HG02678 (cell line): ENCODE measurements around the gene FMNL2.

Source experiments
- ATAC-seq: cut with Tn5 transposase; IDR thresholded peaks from one replicate; pipeline ENCODE4 v1.9.1; 2021; ENCODE audit warnings: mild to moderate bottlenecking, moderate library complexity; ENCODE audit not compliant: unreplicated experiment

Gene FMNL2

GRCh38 chr2:152489364-152489763, 154.4 kb downstream of the FMNL2 start:
- no peak for ATAC-seq

- no peak for ATAC-seq
These were observed 155.9 kb downstream of the FMNL2 start for GRCh38 chr2:152490686-152491455.

- no peak for ATAC-seq
These were observed 157.2 kb downstream of the FMNL2 start for GRCh38 chr2:152492131-152492530.

GRCh38 chr2:152492911-152493310, 157.9 kb downstream of the FMNL2 start:
- ATAC-seq: no peak

GRCh38 chr2:152493417-152493816, 158.4 kb downstream of the FMNL2 start:
- no peak for ATAC-seq

GRCh38 chr2:152493945-152494528, 159.1 kb downstream of the FMNL2 start:
- no peak for ATAC-seq

- ATAC-seq: no peak
These were observed 161.4 kb downstream of the FMNL2 start for GRCh38 chr2:152496371-152496770.

GRCh38 chr2:152497481-152498052, 162.6 kb downstream of the FMNL2 start:
- no peak for ATAC-seq

- ATAC-seq: no peak
These were observed 164.4 kb downstream of the FMNL2 start for GRCh38 chr2:152499331-152499816.

- peak; percentile 50 for ATAC-seq
These were observed 165.1 kb downstream of the FMNL2 start for GRCh38 chr2:152499896-152500735.

GRCh38 chr2:152500772-152501171, 165.8 kb downstream of the FMNL2 start:
- ATAC-seq: no peak

GRCh38 chr2:152501666-152502065, 166.7 kb downstream of the FMNL2 start:
- ATAC-seq: no peak

- ATAC-seq: no peak
These were observed 169.6 kb downstream of the FMNL2 start for GRCh38 chr2:152504618-152505017.

GRCh38 chr2:152505495-152505906, 170.5 kb downstream of the FMNL2 start:
- ATAC-seq: no peak

- peak; percentile 63 for ATAC-seq
These were observed 171.9 kb downstream of the FMNL2 start for GRCh38 chr2:152506843-152507242.

- ATAC-seq: no peak
These were observed 172.9 kb downstream of the FMNL2 start for GRCh38 chr2:152507907-152508306.

GRCh38 chr2:152508446-152508845, 173.5 kb downstream of the FMNL2 start:
- ATAC-seq: no peak

GRCh38 chr2:152509772-152510491, 175.0 kb downstream of the FMNL2 start:
- ATAC-seq: no peak

GRCh38 chr2:152510621-152511020, 175.6 kb downstream of the FMNL2 start:
- ATAC-seq: no peak

- no peak for ATAC-seq
These were observed 177.0 kb downstream of the FMNL2 start for GRCh38 chr2:152511981-152512380.
